SJCRH30 (cell line): ENCODE measurements around the gene TM9SF2. TPM values are rescaled to one million over a fixed set of nuclear protein-coding genes. Genes with fewer than 3 reads are reported as not detected.
"Not testable (repeated sequence)": the region's sequence is repeated elsewhere in the genome, so short reads cannot be mapped to it uniquely, and the experiment has no call there.

Source experiments
- DNase-seq, 2 experiments: peaks; one replicate each; pipeline ENCODE4 v3.0.0-alpha.2; 2015 to 2020
- H3K27ac ChIP-seq: fragments of 250-450 bp; sonication (Bioruptor Pico); 2 replicates; pipeline ENCODE4 v1.5.1; 2020; ENCODE audit warnings: mild to moderate bottlenecking, moderate library complexity
- H3K27me3 ChIP-seq: fragments of 250-450 bp; sonication (Bioruptor Pico); 2 replicates; pipeline ENCODE4 v1.5.1; 2020; ENCODE audit warnings: mild to moderate bottlenecking, moderate library complexity
- H3K36me3 ChIP-seq: fragments of 250-450 bp; sonication (Bioruptor Pico); 2 replicates; pipeline ENCODE4 v1.5.1; 2020; ENCODE audit warnings: mild to moderate bottlenecking, moderate library complexity
- H3K4me1 ChIP-seq: fragments of 250-450 bp; sonication (Bioruptor Pico); 2 replicates; pipeline ENCODE4 v1.5.1; 2020; ENCODE audit warnings: mild to moderate bottlenecking, moderate library complexity
- H3K4me3 ChIP-seq: fragments of 250-450 bp; sonication (Bioruptor Pico); 2 replicates; pipeline ENCODE4 v1.5.1; 2020; ENCODE audit warnings: mild to moderate bottlenecking, moderate library complexity
- H3K9me3 ChIP-seq: fragments of 250-450 bp; sonication (Bioruptor Pico); replicated peaks from 2 replicates; pipeline ENCODE4 v1.5.1; 2020; ENCODE audit warnings: mild to moderate bottlenecking, moderate library complexity
- total RNA-seq: library from RNA; depleted of rRNA; stranded (reverse); fragments of >200 nt; shearing (Covaris generic); gene quantifications from 2 replicates; pipeline ENCODE4 v1.2.3, GENCODE V29; 2014

TM9SF2 gene
- total RNA-seq, 1 experiment from 2014 or later: 104 TPM

GRCh38 chr13:99477493-99477892 lies 23.8 kb upstream of the TM9SF2 start:
- H3K9me3 ChIP-seq: no peaks in the 10 kb centered on the region
- H3K4me3 ChIP-seq: no peak overlapping the region
- DNase-seq: no peak
- H3K4me1 ChIP-seq: no peaks in the 10 kb centered on the region
- H3K27ac ChIP-seq: no peak overlapping the region
- no peaks in the 10 kb centered on the region for H3K27me3 ChIP-seq
- no peaks in the 10 kb centered on the region for H3K36me3 ChIP-seq

- no peak for DNase-seq
- Histone ChIP-seq H3K27me3 (no peaks in the 10 kb centered on the region), H3K9me3 (no peaks in the 10 kb centered on the region), H3K36me3 (no peaks in the 10 kb centered on the region), H3K4me3 (no peak overlapping the region), H3K27ac (no peak overlapping the region), H3K4me1 (no peaks in the 10 kb centered on the region)
Observed at GRCh38 chr13:99481366-99481765, 19.9 kb upstream of the TM9SF2 start.

GRCh38 chr13:99484473-99484872 lies 16.8 kb upstream of the TM9SF2 start:
- no peaks in the 10 kb centered on the region for H3K9me3 ChIP-seq

GRCh38 chr13:99486996-99487395 lies 14.3 kb upstream of the TM9SF2 start:
- no peak overlapping the region for H3K27ac ChIP-seq
- no peak overlapping the region for H3K4me3 ChIP-seq
- no peaks in the 10 kb centered on the region for H3K4me1 ChIP-seq
- H3K9me3 ChIP-seq: no peaks in the 10 kb centered on the region
- DNase-seq: no peak
- H3K27me3 ChIP-seq: no peaks in the 10 kb centered on the region
- no peaks in the 10 kb centered on the region for H3K36me3 ChIP-seq

More at GRCh38 chr13:99484473-99484872, 16.8 kb upstream of the TM9SF2 start:
- no peak overlapping the region for H3K4me3 ChIP-seq
- H3K27ac ChIP-seq: no peak overlapping the region
- DNase-seq: no peak
- H3K27me3 ChIP-seq: no peaks in the 10 kb centered on the region
- no peaks in the 10 kb centered on the region for H3K4me1 ChIP-seq
- no peaks in the 10 kb centered on the region for H3K36me3 ChIP-seq

GRCh38 chr13:99489028-99489427 lies 12.2 kb upstream of the TM9SF2 start:
- Histone ChIP-seq H3K36me3 (no peaks in the 10 kb centered on the region), H3K4me3 (no peak overlapping the region), H3K4me1 (no peaks in the 10 kb centered on the region), H3K9me3 (no peaks in the 10 kb centered on the region), H3K27ac (no peak overlapping the region), H3K27me3 (no peaks in the 10 kb centered on the region)
- no peak for DNase-seq

- H3K27me3 ChIP-seq, H3K27ac ChIP-seq, DNase-seq, H3K9me3 ChIP-seq, H3K4me1 ChIP-seq, H3K36me3 ChIP-seq, H3K4me3 ChIP-seq: not testable (repeated sequence)
Observed at GRCh38 chr13:99491750-99492149, 9.5 kb upstream of the TM9SF2 start.

GRCh38 chr13:99495466-99496183 lies 5.6 kb upstream of the TM9SF2 start:
- H3K9me3 ChIP-seq: no peaks in the 10 kb centered on the region
- H3K4me3 ChIP-seq: peak overlapping the region; percentile 56
- peak overlapping the region; percentile 63 for H3K27ac ChIP-seq

GRCh38 chr13:99496184-99497142 lies 4.8 kb upstream of the TM9SF2 start:
- H3K9me3 ChIP-seq: no peaks in the 10 kb centered on the region
- H3K27me3 ChIP-seq: no peaks in the 10 kb centered on the region
- H3K27ac ChIP-seq: peak overlapping the region; percentile 63
- H3K36me3 ChIP-seq: no peaks in the 10 kb centered on the region
- 0 out of 2 replicates have a peak, but pooled peaks cover 3% of the 10 kb centered on the region for H3K4me1 ChIP-seq
- peak; percentile 83 to 93 for DNase-seq
- peak overlapping the region; percentile 56 for H3K4me3 ChIP-seq

More at GRCh38 chr13:99495466-99496183, 5.6 kb upstream of the TM9SF2 start:
- DNase-seq: peak in 1 of 2 experiments; percentile 32
- no peaks in the 10 kb centered on the region for H3K27me3 ChIP-seq
- H3K4me1 ChIP-seq: 0 out of 2 replicates have a peak, but pooled peaks cover 3% of the 10 kb centered on the region
- no peaks in the 10 kb centered on the region for H3K36me3 ChIP-seq

- peak; percentile 97 to 98 for DNase-seq
- Histone ChIP-seq H3K9me3 (no peaks in the 10 kb centered on the region), H3K36me3 (no peaks in the 10 kb centered on the region), H3K4me1 (peaks cover 14% of the 10 kb centered on the region), H3K27ac (peak overlapping the region; percentile 66), H3K27me3 (no peaks in the 10 kb centered on the region), H3K4me3 (peak overlapping the region; percentile 62)
Observed at GRCh38 chr13:99498171-99499161, 2.8 kb upstream of the TM9SF2 start.

- Histone ChIP-seq H3K36me3 (no peaks in the 10 kb centered on the region), H3K4me1 (peaks cover 14% of the 10 kb centered on the region), H3K9me3 (no peaks in the 10 kb centered on the region), H3K4me3 (peak overlapping the region; percentile 91), H3K27ac (peak overlapping the region; percentile 45; the same call in 1 of the 2 replicates), H3K27me3 (no peaks in the 10 kb centered on the region)
- DNase-seq: no peak
Observed at GRCh38 chr13:99500839-99501183, 461 bp upstream of the TM9SF2 start.

GRCh38 chr13:99501848-99502301 lies 603 bp downstream of the TM9SF2 start:
- Histone ChIP-seq H3K36me3 (peaks cover 5% of the 10 kb centered on the region; the same call in 1 of the 2 replicates), H3K4me3 (peak overlapping the region; percentile 91), H3K4me1 (peaks cover 14% of the 10 kb centered on the region), H3K27me3 (no peaks in the 10 kb centered on the region), H3K9me3 (no peaks in the 10 kb centered on the region), H3K27ac (peak overlapping the region; percentile 45)
- peak; percentile 17 to 37 for DNase-seq

- Histone ChIP-seq H3K27me3 (no peaks in the 10 kb centered on the region), H3K27ac (no peak overlapping the region), H3K36me3 (peaks cover 22% of the 10 kb centered on the region), H3K4me1 (peaks cover 11% of the 10 kb centered on the region), H3K4me3 (no peak overlapping the region), H3K9me3 (no peaks in the 10 kb centered on the region; the same call in 1 of the 2 replicates)
- no peak for DNase-seq
Observed at GRCh38 chr13:99505814-99506269, 4.6 kb downstream of the TM9SF2 start.

GRCh38 chr13:99506634-99507033 lies 5.4 kb downstream of the TM9SF2 start:
- Histone ChIP-seq H3K36me3 (peaks cover 22% of the 10 kb centered on the region), H3K4me3 (no peak overlapping the region), H3K4me1 (peaks cover 11% of the 10 kb centered on the region), H3K27me3 (no peaks in the 10 kb centered on the region), H3K27ac (no peak overlapping the region), H3K9me3 (no peaks in the 10 kb centered on the region; the same call in 1 of the 2 replicates)
- no peak for DNase-seq

GRCh38 chr13:99507054-99507453 lies 5.8 kb downstream of the TM9SF2 start:
- Histone ChIP-seq H3K4me3 (no peak overlapping the region), H3K27ac (no peak overlapping the region), H3K27me3 (no peaks in the 10 kb centered on the region), H3K4me1 (peaks cover 11% of the 10 kb centered on the region), H3K9me3 (no peaks in the 10 kb centered on the region; the same call in 1 of the 2 replicates), H3K36me3 (peaks cover 22% of the 10 kb centered on the region)
- no peak for DNase-seq
